Progenitor cell of endocrine pancreas (in vitro differentiated cells): Measurements from ENCODE around the gene DAP. TPM values are rescaled to one million over a fixed set of nuclear protein-coding genes. Genes with fewer than 3 reads are reported as not detected.

Experiments
- DNase-seq: peaks from one replicate; pipeline ENCODE4 v3.0.0; 2021; ENCODE audit warnings: low spot score; ENCODE audit not compliant: unreplicated experiment
- H3K27ac Mint-ChIP-seq: 2 replicates; pipeline ENCODE4 v1.8.0; 2021; ENCODE audit warnings: mild to moderate bottlenecking, moderate library complexity, mixed read lengths
- H3K27me3 Mint-ChIP-seq: 2 replicates; pipeline ENCODE4 v1.8.0; 2021; ENCODE audit warnings: mixed read lengths
- H3K36me3 Mint-ChIP-seq: 2 replicates; pipeline ENCODE4 v1.8.0; 2022; ENCODE audit warnings: mixed read lengths; ENCODE audit not compliant: insufficient read depth
- H3K4me1 Mint-ChIP-seq: 2 replicates; pipeline ENCODE4 v1.8.0; 2021; ENCODE audit warnings: low read depth, mixed read lengths
- H3K4me3 Mint-ChIP-seq: 2 replicates; pipeline ENCODE4 v1.8.0; 2021; ENCODE audit warnings: low read depth, mild to moderate bottlenecking, moderate library complexity, mixed read lengths
- H3K9me3 Mint-ChIP-seq: 2 replicates; pipeline ENCODE4 v1.8.0; 2021; ENCODE audit warnings: low read depth, mixed read lengths
- total RNA-seq: library from RNA; stranded (reverse); gene quantifications from 2 replicates; pipeline ENCODE4 v1.2.1, GENCODE V29; 2021
- TF ChIP-seq, protein P1 (sequence below): fragments of 200-600 bp; sonication (generic); IDR thresholded peaks from one replicate; pipeline ENCODE4 v1.5.0; 2021; ENCODE audit warnings: antibody characterized with exemption, mild to moderate bottlenecking; ENCODE audit not compliant: unreplicated experiment

DAP gene
- total RNA-seq, 1 donor from 2014 or later: 91.1 TPM

DNA sequence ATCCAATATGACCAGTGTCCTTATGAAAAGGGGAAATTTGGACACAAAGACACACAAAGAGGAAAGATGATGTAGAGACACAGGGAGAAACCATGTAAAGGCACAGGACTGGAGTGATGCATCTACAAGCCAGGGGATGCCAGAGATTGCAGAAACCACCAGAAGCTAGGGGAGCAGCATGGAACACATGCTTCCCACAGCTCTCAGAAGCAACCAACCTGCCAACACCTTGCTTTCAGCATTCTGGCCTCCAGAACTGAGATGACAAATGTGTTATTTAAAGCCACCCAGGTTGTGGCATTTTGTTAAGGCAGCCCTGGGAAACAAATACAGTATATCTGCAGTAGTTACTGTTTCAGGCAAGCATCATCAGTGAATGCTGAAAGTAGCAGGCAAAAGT is 23.2 kb downstream of the DAP start:
- Mint-ChIP-seq H3K4me1 (peaks cover 4% of the 10 kb centered on the region), H3K27ac (no peak overlapping the region), H3K27me3 (no peaks in the 10 kb centered on the region), H3K9me3 (peaks cover 27% of the 10 kb centered on the region), H3K36me3 (peaks cover 50% of the 10 kb centered on the region), H3K4me3 (no peak overlapping the region)
- TF ChIP-seq, protein P1, sequence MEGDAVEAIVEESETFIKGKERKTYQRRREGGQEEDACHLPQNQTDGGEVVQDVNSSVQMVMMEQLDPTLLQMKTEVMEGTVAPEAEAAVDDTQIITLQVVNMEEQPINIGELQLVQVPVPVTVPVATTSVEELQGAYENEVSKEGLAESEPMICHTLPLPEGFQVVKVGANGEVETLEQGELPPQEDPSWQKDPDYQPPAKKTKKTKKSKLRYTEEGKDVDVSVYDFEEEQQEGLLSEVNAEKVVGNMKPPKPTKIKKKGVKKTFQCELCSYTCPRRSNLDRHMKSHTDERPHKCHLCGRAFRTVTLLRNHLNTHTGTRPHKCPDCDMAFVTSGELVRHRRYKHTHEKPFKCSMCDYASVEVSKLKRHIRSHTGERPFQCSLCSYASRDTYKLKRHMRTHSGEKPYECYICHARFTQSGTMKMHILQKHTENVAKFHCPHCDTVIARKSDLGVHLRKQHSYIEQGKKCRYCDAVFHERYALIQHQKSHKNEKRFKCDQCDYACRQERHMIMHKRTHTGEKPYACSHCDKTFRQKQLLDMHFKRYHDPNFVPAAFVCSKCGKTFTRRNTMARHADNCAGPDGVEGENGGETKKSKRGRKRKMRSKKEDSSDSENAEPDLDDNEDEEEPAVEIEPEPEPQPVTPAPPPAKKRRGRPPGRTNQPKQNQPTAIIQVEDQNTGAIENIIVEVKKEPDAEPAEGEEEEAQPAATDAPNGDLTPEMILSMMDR: no peak
- no peak for DNase-seq

DNA sequence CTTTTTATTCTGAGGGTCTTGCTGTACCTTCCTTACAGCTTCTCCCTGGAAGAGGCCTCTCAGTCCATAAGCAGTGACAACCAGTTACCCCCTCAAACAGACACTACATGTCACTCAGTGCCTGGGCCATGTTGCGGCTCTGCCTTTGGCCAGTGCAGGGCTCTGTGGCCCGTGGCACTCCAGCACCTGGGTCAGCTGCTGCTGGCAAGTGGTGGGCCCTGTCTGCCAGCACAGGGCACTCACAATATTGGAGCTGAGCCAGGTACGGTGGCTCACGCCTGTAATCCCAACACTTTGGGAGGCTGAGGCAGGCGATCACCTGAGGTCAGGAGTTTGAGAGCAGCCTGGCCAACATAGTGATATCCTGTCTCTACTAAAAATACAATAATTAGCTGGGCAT is 24.2 kb downstream of the DAP start:
- Mint-ChIP-seq H3K4me3 (no peak overlapping the region), H3K27me3 (no peaks in the 10 kb centered on the region), H3K9me3 (peaks cover 21% of the 10 kb centered on the region), H3K27ac (no peak overlapping the region), H3K36me3 (peaks cover 44% of the 10 kb centered on the region), H3K4me1 (peaks cover 4% of the 10 kb centered on the region)
- TF ChIP-seq, protein P1: no peak
- DNase-seq: no peak

DNA sequence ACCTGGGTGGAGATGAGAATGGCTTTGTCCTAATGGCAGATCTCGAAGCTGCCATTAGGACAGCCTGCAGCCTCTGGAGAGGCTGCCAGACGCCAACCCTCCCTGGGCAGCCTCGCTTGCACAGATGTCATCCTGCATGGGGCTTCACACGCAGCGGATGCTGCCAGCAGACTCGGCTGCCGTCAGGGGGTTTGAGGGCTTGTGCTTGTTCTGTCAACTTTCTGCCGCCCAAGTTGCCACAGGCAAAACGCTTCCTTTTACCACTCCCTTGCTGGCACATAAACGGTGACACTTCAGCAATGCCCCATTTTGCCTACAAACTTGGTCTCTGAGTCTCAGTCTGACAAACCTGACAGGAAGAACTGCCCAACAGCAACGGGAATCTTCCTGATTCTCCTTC is 24.7 kb downstream of the DAP start:
- no peak for DNase-seq
- TF ChIP-seq, protein P1: no peak
- Mint-ChIP-seq H3K36me3 (peaks cover 39% of the 10 kb centered on the region), H3K9me3 (peaks cover 16% of the 10 kb centered on the region), H3K4me1 (peaks cover 4% of the 10 kb centered on the region), H3K27ac (no peak overlapping the region), H3K27me3 (no peaks in the 10 kb centered on the region), H3K4me3 (no peak overlapping the region)

DNA sequence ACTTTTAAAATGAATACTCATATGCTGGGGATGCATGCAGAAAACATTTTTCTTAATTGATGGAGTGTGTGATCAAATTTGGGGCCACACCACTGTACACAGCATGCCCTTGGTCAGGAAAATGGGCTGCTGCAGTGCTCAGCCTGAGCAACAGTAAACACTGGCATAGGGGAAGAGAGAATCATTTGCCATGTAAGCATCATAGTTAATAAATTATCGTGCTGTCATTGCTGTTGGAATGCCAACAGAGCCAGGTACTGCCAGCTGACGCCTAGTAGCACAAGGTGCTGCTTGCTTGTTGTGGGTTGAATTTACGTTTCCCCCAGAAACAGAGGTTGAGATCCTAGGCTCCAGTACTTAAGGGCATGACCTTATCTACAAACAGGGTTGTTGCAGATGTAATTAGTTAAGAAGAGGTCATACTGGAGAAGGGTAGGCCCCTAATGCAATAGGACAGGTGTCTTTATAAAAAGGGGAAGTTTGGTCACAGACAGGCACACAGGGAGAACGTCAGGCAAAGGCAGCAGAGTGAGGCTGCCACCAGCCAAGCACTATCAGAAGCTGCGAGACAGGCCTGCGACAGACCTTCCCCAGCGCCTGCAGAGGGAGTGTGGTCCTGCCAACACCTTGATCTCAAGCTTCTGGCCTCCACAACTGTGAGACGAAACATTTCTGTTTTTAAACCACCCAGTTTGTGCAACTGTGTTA is 25.3 kb downstream of the DAP start:
- Mint-ChIP-seq H3K27me3 (no peaks in the 10 kb centered on the region), H3K4me1 (peaks cover 4% of the 10 kb centered on the region), H3K4me3 (no peak overlapping the region), H3K27ac (no peak overlapping the region), H3K36me3 (peaks cover 33% of the 10 kb centered on the region), H3K9me3 (peaks cover 12% of the 10 kb centered on the region)
- DNase-seq: no peak
- TF ChIP-seq, protein P1: no peak

DNA sequence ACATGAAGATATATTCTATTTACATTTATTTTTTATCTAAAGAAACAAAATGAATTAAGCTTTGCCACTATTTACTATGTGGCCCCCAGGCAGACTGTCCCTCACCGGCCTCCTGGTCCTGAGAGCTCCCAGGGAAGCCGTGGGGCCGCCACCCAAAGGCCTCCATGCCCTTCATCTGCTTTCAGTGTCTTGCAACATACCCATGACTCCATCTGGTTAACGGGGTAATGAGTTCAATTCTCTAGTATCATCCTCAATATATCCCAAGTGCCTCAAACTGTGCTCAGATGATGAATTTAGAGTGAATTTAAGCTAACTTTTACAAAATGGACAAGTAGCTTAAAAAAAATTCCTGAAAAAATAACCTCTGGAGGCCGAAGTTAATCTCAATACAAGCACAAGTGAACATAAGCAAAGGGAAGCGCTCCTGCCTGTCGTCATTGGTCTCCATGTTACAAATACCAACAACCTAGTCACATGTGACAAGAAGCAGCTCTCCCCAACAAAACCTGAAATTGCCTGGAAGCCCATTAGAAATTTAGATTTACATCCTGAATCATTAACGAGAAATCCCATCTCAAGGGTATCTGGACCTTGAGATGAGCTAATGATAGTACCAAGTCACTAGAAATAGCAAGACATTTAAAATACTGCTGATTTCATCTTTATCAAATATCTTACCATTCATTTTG is 26.1 kb downstream of the DAP start:
- Mint-ChIP-seq H3K36me3 (peaks cover 26% of the 10 kb centered on the region), H3K4me1 (peaks cover 4% of the 10 kb centered on the region), H3K27ac (no peak overlapping the region), H3K27me3 (no peaks in the 10 kb centered on the region), H3K4me3 (no peak overlapping the region), H3K9me3 (peaks cover 5% of the 10 kb centered on the region)
- no peak for DNase-seq
- TF ChIP-seq, protein P1: no peak
